ENCODE measurements around the gene NUCB1.

- TF ChIP-seq CTCF (IDR thresholded peaks at IDR 0.05) = no peak
- TF ChIP-seq EP300 (IDR thresholded peaks at IDR 0.05) = no peak
These were observed 47.8 kb upstream of the NUCB1 start for GRCh38 chr19:48852292-48852691.

Data from stomach (tissue), 4 donors.